ENCODE measurements around the gene TRIM58.

TRIM58 gene

DNA sequence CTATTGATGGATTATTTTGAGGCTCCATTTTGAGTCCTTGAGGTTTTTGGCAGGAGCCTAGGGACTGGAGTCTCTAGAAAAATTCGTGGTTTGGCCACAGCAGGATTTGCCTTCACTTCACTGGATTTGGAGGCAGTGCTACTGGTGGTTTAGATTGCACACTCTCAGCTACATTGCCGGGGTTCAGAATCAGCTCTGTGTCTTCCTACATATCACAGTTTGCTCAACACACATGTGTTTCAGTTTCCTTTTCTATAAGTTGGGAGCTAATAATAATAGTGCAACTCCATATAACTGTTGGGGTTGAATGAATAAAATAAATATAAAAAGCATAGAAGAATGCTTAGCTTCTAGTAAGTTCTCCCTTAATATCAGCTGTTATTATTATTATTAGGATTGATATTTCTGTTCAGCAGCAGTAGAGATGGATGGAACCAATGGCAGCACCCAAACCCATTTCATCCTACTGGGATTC, 38.2 kb downstream of the TRIM58 start, which contains the start of gene OR2W3:
Gene OR2W3 (plus strand): TSS at position 425 of the 475 bp plus-strand sequence. CDS start 0 bp downstream, at position 425.
- no peak for DNase-seq

- no peak for DNase-seq
These were observed 39.0 kb downstream of the TRIM58 start for GRCh38 chr1:247895976-247896375.

GRCh38 chr1:247904122-247904521, 47.1 kb downstream of the TRIM58 start:
- DNase-seq: no peak

DNA sequence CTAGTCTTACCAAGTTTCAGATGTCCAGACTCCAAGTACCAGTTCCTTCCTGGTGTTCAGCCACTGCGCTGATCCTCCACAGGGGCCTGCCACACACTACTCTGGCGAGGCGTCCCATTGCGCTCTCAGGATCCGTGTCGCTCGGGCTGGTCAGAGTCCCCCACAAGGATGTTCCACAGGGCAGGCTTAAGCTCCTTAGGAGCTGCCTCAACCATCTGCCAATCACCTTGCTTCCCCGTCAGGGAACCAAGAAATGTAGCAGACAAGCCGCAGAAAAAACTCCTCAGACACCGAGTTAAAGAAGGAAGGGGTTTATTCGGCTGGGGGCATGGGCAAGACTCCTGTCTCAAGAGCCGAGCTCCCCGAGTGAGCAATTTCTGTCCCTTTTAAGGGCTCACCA, 48.2 kb downstream of the TRIM58 start:
- DNase-seq: no peak

GRCh38 chr1:247905910-247906503, 49.0 kb downstream of the TRIM58 start:
- no peak for DNase-seq

GRCh38 chr1:247906504-247907047, 49.6 kb downstream of the TRIM58 start:
- DNase-seq: no peak

DNA sequence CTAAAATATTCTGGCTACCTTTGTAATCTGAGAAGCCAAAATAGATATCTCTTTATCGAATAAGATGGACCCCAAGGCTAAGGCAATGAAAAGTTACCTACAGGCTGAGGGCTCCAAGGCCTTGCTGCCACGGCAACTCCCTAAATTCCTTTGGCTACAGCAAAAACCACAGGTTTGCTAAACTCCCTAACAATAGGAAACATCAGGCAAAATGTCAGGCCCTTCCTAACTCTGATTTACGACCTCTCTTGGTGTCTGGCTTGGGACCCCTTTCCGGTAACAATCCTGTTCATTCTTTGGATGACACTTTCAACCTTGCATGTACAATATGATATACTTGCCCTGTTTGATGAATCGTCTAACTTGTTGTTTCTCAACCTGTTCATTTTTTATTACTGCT, 51.8 kb downstream of the TRIM58 start:
- DNase-seq: no peak

DNA sequence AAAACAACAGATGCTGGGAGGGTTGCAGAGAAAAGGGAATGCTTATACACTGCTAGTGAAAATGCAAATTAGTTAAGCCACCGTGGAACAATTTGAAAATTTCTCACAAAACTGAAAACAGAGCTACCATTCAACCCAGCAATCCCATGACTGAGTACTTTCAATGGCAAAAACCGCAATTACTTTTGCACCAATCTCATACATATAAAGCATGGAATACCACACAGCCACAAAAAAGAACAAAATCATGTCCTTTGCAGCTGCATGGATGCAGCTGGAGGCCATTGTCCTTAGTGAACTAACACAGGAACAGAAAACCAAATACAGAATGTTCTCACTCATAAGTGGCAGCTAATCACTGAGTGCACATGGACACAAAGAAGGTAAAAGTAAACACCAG, 56.8 kb downstream of the TRIM58 start:
- DNase-seq: no peak

GRCh38 chr1:247914941-247915662, 58.1 kb downstream of the TRIM58 start:
- DNase-seq: no peak

- DNase-seq: no peak
These were observed 63.0 kb downstream of the TRIM58 start, which contains the start of gene OR2T8 for GRCh38 chr1:247919952-247920351. Gene OR2T8 (plus strand): TSS chr1:247920252. CDS start chr1:247921018, 766 bp downstream.

GRCh38 chr1:247923941-247924340, 67.0 kb downstream of the TRIM58 start:
- no peak for DNase-seq

GRCh38 chr1:247924868-247925267, 67.9 kb downstream of the TRIM58 start, which contains the start of gene OR2AJ1:
Gene OR2AJ1 (plus strand): TSS chr1:247924889. CDS start chr1:247933769, 8,880 bp downstream.
- no peak for DNase-seq
